ENCODE measurements around the gene LRMDA.

The LRMDA gene

DNA sequence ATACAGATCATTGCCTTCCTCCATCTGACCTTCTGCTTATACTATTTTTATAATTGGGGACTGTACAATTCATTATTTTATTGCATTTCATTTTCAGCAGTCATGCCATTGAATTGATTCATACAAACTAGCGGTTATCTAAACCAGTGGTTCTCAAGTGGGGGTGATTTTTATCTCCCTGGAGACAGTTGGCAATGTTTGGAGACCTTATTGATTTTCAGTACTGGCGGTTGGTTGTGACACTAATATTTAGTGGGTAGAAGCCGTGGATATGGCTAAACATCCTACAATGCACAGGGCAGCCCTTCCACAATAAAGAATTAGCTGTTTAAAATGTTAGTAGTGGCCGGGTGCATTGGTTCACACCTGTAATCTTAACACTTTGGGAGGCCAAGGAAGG is 765.9 kb downstream of the LRMDA start:
- no peak for DNase-seq

DNA sequence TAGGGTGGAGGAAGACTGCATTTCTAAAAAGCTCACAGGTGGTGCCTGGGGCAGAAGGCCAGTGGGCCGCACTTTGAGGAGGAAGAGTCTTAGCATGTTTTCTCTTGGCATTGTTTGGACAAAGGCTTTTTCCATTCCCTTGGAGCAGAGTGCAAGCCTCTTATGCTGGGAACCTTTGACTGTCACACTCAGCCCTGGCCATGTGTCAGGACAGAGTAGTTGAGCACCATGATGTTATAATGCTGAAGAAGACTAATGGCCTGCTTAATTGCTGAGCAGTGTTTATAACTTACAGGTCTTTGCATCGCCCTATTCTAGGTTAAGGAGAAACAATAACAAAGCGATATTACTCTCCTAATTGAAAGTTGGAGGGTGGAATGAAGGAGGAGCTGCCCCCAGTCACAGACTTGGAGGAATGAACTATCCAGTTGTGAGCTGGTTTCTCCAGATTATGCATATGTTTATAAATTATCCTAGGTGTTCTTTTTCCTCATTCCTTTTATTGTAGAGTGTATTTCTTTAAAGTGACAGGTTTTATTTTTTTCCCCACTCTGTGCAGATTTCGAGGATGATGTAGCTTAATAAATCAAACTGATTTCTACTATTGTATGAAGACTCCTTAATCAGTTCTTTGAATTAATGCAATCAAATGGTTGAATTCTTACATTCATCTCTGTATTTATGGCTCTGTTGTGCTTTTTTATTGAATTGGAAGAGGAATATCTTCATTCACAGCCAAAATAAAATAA is 767.0 kb downstream of the LRMDA start:
- no peak for DNase-seq

DNA sequence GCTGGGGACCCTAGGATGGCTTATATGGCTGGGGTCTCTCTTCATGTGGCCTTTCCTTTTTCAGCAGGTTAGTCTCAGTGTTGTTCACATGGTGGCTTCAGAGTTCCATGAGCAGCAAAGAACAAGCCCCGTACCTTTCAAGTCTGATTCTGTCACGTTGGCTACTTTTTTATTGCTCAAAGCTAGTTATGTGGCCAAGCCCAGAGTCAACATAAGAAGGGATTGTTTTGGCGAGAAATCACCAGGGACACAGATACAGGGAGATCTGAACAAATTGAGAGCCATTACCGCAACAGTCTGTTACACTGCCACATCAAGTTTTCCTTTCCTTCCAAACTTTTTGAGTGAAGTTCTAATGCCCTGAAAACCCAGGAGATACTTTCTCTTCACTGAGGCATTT is 770.5 kb downstream of the LRMDA start:
- no peak for DNase-seq

DNA sequence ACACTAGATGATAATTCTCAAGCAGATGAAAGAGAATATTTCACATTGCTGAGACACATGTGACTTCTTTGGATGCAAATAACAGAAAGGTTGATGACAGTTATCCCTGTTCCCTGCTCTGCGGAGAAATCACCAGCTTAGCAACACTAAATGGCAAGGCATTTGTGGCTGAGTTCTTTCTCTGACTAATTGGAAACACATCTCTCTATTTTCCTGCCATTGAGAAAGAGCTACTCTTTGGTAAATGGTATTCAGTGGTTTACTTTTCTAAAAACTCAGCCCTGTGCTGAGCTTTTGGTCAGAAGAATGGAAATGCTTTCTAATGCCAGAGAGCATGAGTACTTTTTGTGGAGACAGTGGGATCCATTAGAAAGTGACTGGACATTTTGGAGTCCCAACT is 771.4 kb downstream of the LRMDA start:
- DNase-seq = no peak

DNA sequence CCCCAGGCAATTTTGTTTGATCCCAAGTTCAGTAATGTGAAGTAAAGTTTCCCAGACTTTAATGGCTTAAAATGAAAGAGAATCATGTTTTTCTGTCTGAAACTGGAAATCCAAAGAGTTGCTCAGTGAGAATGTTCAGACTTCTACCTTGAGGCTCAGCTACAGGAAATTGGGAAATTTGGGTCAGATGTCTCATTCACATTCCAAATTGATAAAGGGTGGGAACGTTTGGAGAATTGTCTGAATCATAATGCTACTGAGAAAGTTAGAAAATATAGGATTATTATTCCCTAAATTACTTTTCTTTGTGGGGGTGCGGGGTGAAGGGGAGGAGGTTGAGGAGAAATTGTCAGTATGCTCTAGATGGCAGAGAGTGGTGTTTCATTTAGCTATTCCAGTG is 773.9 kb downstream of the LRMDA start:
- DNase-seq = no peak

DNA sequence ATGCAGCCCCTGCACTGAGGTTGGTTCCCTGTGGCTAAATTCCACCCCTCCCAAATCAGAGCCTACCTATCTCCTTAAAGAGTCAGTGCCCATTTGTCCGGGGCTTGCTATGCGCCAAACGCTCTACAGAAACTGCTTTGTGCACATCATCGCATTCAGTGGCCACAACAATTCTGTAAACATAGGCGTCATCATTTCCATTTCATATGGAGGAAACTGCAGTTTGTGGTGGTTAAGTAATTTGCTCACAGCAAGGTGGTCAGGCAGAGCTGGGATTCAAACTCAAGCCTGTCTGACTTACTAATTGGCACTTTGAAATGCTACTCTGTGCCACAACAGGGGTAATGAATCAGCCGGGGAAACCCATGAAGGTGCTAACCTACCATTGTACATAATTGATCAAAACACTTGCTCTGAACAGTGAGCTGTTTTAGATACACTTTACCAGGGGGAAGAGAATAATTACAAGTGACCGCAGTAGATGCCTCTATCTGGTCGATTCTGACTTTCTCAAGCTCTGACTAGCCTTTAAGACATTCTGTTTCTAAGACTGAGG is 775.5 kb downstream of the LRMDA start:
- no peak for DNase-seq

DNA sequence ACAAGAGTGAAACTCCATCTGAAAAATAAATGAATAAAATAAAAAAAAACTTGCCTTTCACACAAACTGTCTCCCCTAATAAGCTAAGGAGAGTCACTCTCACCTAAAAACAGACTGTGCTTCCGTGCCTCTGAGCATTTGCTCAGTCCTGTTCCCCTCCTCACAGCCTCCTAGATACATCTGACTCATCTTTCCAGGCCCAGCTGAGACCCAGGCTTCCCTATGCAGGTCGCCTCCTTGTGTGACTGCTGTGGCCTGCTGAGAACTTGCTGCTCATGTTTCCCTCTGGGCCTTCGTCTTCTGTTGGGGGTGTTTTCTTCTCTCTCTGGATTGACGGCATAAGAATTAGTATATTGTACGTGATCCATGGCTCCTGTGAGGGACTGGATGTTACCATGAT is 777.7 kb downstream of the LRMDA start:
- DNase-seq = no peak

DNA sequence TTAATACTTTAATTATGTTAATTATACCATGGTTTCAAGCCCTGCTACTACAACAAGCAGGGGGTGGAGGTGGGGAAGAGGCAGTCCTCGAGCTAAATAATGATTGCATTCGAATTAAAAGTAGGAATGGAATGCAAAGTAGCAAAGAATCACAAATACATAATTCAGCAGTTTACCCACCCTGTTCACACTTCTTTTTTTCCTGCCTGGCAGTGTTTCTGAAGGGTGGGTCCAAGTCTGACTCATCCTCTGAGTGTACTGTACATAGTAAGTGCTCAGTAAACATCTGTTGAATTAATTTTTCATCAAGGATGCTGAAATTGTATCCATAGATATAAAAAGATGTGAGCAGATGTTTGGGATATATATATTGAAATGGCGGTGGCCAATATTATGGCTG is 778.8 kb downstream of the LRMDA start:
- no peak for DNase-seq

DNA sequence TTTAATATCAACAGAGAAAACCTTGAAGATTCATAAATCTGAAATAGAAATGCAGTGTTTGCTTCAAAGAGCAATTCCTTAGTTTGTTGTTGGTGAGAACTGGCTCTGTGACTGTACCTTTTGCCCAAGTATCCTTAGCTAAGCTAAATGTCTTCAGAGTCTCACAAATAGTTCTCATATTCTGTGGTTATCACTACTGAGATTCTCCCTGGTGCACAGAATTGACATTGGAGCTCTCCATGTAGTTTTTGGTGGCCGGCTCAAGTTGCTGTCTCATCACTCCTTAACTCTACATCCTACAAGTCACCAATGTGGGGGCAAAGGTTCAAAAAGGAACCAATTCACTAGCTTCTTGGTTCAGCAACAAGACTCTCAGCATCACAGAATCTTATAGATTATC is 780.3 kb downstream of the LRMDA start:
- no peak for DNase-seq

DNA sequence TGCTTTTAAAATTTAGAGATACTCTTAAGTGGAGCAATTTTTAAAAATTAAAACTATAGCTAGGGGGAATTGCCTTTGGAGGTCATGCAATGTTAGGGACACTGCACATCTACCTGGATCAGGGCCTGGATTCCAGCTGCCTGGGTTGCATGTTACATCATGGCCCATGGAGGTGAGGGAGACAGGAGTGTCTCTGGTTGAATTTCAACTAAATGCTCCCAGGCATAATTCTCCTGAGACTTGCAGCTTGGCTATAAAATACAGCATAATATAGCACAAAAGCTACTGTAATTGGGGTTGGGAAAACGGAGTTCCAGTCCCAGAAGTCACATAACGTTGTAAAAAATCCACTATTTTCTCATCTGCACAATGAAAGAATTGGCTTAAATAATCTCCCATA is 782.5 kb downstream of the LRMDA start:
- DNase-seq = no peak

DNA sequence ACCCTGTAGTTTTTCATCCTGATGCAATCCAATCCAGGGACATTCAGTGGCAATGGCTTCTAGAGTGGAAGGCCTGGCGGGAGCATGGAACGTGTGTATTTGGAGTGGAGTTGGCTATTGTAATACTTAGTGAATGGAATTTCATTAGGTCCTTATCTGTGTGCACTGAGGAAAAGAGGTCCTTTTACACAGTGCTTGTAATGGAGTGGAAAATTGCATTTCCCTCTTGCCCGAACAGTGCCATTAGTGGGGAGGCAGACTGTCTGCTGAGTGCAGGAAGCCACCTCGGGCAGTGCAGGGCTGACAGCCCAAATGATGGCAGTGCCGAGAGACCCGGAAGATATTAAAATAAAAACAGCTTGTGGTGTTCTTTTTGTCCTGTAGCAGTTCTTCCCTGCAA is 786.6 kb downstream of the LRMDA start:
- no peak for DNase-seq

DNA sequence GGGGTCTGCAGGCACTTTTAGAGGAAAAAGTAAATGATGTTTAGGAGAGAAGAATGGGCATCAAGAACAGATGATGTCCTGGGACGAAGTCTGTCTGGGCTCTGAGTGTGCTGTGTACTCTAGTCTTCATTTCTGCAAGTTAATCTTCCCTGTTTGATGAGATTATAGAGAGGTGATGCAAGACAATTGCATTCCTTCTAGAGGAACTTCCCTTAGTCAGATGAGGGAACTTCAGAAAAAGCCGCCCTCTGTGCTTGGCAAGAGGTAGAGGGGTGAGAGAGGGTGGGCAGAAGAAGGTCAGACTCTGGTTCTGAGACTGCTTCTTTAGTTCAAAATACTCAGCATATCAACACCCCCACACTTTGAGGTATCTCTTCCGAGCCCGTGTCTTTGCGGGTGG is 797.9 kb downstream of the LRMDA start:
- DNase-seq = no peak

DNA sequence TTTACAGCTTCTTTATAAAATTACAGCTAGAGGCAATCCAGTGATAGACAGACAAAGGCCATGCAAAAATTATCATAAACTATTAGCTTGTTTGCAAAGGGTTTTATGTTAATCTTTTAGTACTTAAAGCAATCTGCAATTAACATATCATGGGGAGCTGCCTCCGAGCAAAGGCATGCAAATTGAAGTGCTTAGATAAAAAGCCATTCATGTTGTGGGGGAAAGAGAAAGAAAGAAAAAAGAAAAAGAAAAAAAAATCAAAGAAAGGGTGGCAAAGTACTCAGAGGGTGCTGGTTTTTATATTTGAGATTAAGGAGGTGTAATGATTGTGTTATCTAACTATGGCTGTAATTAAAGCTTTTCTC is 799.5 kb downstream of the LRMDA start:
- no peak for DNase-seq

DNA sequence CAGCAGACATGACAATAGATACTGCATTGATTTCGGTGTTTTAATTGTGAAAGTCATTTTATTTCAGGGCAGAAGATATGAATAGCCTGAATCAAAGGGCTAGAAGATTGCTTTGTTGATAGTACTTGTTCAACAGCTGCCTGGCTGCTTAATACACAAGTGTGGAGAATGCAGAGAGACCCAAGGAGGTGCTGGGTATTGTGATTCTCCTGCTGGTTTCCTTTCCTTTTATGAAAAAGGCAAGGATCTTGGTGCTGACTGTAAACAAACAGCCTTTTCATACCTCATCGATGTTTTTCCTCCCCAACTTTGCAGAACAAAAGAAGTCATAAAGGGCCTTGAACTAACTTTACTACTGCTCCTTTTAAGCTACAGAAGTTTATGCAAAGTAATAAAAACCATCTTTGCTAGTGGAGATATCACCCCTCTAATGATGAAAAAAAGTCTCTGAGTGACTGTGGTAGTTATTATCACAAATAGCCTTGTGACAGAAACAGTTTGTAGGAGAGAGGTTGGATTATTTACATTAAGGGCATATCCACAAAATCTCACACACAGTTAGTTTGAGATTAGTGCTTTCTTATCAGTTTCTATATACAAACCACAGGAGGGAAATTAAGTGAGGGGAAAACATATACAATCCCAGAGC is 800.0 kb downstream of the LRMDA start:
- DNase-seq = no peak

DNA sequence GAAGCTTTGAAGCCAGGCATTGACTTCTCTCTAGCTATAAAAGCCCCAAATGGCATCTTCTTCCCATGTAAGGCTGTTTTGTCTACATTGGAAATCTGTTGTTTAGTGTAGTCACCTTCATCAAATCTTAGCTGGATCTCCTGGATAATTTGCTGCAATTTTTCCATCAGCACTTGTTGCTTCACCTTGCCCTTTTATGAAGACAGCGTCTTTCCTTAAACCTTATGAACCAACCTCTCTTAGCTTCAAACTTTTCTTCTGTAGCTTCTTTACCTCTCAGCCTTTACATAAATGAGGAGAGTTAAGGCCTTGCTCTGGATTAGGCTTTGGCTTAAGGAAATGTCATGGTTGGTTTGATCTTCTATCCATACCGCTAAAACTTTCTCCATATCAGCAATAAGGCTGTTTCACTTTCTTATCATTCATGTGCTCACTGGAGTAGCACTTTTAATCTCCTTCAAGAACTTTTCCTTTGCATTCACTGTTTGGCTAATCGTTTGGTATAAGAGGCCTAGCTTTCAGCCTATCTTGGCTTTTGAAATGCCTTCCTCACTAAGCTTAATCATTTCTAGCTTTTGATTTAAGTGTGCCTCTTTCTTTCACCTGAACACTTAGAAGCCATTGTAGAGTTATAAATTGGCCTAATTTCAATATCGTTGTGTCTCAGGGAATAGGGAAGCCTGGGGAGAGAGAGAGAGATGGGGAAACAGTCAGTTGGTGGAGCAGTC is 803.2 kb downstream of the LRMDA start:
- no peak for DNase-seq

DNA sequence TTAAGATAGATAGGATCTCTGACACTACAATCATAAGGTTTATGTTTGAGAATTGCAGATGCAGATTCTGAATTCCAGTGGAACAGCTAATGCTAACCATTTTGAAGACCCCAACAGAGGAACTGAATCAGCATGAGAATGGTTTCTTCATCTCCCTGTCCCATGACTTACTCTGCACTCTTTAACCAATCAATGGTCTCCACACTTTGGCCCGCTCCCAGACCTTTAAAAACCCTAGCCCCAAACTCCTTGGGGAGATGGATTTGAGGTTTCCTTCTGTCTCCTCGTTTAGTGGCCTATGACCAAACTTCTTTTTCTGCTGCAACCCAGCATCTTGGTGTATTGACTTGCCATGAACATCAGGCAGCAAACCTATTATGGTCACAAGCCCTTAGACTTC is 804.9 kb downstream of the LRMDA start:
- no peak for DNase-seq

DNA sequence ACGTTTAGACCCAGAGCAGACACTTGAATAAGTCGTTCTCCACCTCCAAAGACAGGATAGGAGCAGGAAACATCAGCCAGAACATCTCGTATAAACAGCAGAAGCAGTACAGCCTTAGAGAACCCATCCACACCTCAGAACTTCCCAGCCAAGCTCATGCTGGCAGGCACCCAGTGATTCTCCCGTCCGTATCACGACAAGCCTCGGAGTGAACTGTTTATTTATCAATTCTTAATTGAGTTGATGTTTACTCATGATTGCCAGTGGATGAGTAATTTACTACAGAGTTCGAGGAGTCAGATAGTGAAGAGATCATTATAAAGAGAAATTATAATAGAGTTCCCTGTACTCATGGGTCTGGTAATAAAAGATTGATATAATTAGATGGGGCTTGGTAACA is 811.5 kb downstream of the LRMDA start:
- DNase-seq = no peak

DNA sequence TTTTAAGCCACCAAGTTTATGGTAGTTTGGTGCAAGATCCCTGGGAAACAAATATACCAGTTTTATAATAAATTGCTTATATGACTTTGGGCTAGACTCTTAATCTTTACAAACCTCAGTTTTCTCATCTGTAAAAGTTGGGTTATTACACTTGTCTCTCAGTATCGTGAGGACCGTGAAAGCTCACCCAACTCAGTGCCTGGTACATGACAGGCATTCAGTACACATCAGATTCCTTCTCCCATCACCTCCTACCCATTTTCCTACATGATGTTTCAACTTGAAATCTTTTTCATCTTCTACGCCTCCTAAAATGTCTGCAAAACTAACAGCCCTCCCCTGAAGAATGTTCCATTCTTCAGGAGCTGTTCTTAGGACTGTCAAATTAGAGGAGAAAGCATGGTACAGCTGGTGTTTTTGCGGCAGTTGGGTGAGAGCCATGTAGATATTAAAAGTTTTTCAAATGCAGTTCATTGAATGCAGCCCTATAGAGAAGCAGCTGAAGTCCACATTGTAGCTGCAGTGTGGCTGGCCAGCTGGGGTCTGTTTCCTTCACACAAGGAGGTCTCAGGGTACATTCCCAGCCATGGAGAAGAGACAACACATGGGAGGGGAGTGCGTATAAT is 812.8 kb downstream of the LRMDA start:
- no peak for DNase-seq

DNA sequence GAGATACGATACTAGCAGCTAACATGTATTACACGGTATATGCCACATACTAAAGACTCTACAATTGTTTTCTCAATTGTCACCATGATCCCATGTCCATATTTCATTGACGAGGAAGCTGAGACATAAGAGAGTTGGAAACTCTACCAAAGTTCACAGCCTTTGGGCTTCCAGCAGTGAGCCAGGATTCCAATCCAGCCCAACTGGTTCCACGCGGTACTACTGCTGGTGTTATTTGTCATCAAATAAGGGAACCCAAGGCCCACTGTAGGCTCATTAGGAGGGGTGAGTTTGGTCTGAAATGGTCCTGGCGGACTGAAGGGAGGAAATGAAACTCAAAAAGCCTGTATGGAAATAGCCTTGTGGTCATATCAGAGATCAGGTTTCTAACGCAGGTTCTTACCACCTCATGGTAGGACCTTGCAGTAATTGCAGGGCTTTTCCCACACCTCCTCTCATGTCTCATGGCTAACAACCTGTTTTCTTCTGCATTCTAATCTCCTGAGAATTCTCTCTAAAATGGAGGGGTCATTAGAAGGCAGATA is 814.6 kb downstream of the LRMDA start:
- DNase-seq = no peak

DNA sequence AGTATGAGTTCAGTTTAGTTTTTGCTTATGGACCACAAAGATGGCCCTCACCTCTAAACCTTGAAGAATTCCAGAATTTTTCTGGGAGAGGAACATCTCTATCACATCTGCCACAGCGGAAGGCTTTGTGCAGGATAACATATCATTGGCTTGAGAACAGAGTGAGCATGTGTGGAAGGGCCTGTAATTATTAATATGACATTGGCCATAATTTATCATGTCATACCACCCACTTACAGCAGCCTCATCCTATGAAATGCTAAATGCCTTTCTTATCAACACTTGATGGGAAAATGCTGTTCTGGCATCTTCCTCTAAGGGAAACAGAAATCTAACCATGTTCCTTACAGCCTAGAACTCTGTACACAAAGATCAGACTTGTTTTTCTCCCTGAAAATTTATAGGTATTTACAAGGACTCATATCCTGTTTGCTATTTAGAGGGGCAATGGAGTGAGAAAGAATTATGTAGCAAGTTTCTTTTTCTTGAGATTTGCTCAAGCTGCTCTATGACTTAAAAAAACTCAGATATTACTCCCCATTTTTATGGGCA is 817.3 kb downstream of the LRMDA start:
- DNase-seq = no peak

DNA sequence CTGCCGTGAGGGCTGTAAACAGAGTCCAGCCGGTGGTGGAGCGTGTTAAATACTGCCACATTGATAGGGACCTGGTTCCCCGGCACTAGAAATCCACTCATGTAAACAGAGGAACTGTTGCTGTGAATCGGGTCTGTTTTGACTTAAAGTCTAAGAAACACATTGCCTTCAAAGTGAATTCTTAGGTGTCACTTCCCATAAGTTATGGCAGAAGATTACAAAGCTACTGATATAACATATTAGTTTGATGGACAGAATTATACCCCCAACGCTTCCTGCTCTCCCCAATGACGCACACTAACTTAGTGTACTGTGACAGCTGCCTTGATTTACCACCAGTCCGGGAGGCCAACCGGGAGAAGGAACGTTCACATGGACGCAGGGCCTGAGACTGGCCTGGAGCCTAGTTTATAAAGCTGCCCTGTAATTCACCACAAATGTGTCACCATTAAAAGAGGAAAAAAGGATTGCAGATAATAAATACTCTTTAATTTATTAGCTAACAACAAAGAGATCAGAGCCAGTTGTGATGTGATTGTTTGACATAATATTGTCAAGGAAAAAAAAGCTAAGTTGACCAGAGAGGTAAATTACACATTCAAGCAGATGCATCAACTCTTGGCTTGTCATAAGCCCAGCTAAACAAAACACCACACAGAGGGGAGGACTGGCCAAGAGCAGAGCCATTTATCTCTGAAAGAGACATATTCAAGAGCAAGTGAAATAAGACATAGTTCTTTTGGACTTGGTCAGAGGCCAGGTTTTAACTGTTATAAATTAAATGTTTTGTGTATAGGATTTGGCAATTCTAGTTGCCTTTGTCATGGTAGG is 820.6 kb downstream of the LRMDA start:
- DNase-seq = no peak

DNA sequence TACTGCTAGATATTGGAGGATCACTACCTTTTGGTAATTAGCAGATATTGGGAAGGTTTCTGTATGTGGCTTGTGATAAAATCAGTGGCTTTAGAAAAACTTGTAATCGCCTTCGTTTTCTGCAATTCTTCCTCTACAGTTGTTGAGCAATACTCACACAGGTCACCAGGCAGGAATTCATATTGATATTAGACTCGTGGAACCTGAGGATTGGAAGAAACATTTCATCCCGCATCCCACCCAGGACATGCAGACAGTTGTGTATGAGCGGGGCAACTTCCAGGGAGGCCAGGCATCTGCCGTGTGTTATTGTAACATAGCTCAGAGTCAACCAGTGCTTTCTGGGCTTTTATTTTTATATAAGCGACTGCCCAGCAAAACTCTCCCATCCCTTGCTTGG is 821.3 kb downstream of the LRMDA start:
- DNase-seq = no peak

Measured in NK-92 treated with Interleukin-12 subunit alpha and Interleukin-12 subunit beta, amount 100 ng/mL, for 24 hours (cell line).